ENCODE data around the gene RBKS. TPM values are rescaled to one million over a fixed set of nuclear protein-coding genes. Genes with fewer than 3 reads are reported as not detected.

Gene RBKS
- total RNA-seq, 3 donors from 2014 or later: 1.1 to 5.1 (median 2.9) TPM

- Histone ChIP-seq H3K9me3 (no peaks in the 10 kb centered on the region), H3K4me1 (peaks cover 0 to 5% of the 10 kb centered on the region in 2 donors), H3K36me3 (no peaks in the 10 kb centered on the region), H3K4me3 (no peak overlapping the region), H3K27me3 (no peaks in the 10 kb centered on the region), H3K27ac (peak overlapping the region in 1 of 2 donors; percentile 51)
- TF ChIP-seq CTCF (IDR thresholded peaks at IDR 0.05) (no peak), POLR2A (IDR thresholded peaks at IDR 0.05) (no peak), POLR2AphosphoS5 (IDR thresholded peaks at IDR 0.05) (no peak)
- intact Hi-C loops (cut with DNase I; ENCODE audit: low total_unique reads): no loop called here
- DNase-seq (ENCODE audit: low spot score in 2 of 2): no peak
Observed at GRCh38 chr2:27738349-27739057, 151.7 kb downstream of the RBKS start.

DNA sequence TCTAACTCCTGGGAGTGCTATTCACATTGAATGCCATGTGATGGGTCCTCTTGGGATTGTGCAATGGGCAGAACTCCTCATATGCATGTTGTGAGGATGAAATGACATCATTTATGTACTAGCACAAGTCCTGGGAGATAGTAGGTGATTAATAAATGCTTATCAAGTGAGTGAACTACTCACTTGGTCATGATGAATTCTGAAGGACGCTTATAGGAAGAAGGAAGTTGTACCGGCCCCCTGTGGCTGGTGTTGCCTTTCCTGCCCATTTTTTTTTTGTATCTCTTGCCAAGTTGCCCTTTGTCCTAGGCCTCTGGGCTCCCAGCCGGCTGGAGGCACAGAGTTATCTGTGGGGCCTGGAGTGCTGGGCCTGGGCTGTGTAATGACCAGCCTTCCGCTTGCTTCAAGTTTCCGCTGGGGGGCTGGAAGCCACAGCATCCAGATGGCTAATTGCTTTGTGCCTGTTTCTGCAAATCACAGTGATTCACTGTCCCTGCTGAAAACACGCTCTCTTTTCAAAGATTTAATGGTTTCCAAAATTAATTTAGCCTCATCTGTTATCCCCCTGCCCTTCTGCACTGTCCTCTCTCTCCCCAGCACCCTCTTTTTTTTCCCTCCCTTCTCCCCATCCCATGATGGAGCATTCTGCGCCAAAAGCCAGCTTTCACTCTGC lies 152.4 kb downstream of the RBKS start:
- TF ChIP-seq CTCF (IDR thresholded peaks at IDR 0.05) (no peak), POLR2AphosphoS5 (IDR thresholded peaks at IDR 0.05) (peak in 1 of 3 donors; percentile 47)
- no peaks in the 10 kb centered on the region for H3K27me3 ChIP-seq
- no peak for DNase-seq (ENCODE audit: low spot score in 2 of 2)
- peaks cover 0 to 5% of the 10 kb centered on the region in 2 donors for H3K4me1 ChIP-seq
- intact Hi-C loops (cut with DNase I; ENCODE audit: low total_unique reads): no loop called here
- no peaks in the 10 kb centered on the region for H3K36me3 ChIP-seq
- H3K27ac ChIP-seq: peak overlapping the region in 1 of 2 donors; percentile 92
- H3K9me3 ChIP-seq: no peaks in the 10 kb centered on the region
- H3K4me3 ChIP-seq: no peak overlapping the region

GRCh38 chr2:27736890-27737204 lies 153.3 kb downstream of the RBKS start:
- Histone ChIP-seq H3K9me3 (no peaks in the 10 kb centered on the region), H3K36me3 (no peaks in the 10 kb centered on the region), H3K27ac (peak overlapping the region; percentile 89 to 92), H3K4me1 (peaks cover 0 to 5% of the 10 kb centered on the region in 2 donors), H3K4me3 (no peak overlapping the region), H3K27me3 (no peaks in the 10 kb centered on the region)
- TF ChIP-seq CTCF (IDR thresholded peaks at IDR 0.05) (no peak), POLR2A (IDR thresholded peaks at IDR 0.05) (no peak), POLR2AphosphoS5 (IDR thresholded peaks at IDR 0.05) (no peak)
- DNase-seq (ENCODE audit: low spot score in 2 of 2): no peak
- intact Hi-C loops (cut with DNase I; ENCODE audit: low total_unique reads): no loop called here

GRCh38 chr2:27736031-27736889 lies 153.9 kb downstream of the RBKS start:
- Histone ChIP-seq H3K4me3 (peak overlapping the region; percentile 37 to 66 (median 57)), H3K9me3 (no peaks in the 10 kb centered on the region), H3K27ac (peak overlapping the region; percentile 89 to 92), H3K36me3 (no peaks in the 10 kb centered on the region), H3K27me3 (no peaks in the 10 kb centered on the region), H3K4me1 (peaks cover 0 to 5% of the 10 kb centered on the region in 2 donors)
- intact Hi-C loops (cut with DNase I; ENCODE audit: low total_unique reads): no loop called here
- DNase-seq (ENCODE audit: low spot score in 2 of 2): no peak
- TF ChIP-seq CTCF (IDR thresholded peaks at IDR 0.05): no peak
- TF ChIP-seq POLR2AphosphoS5 (IDR thresholded peaks at IDR 0.05): no peak
- TF ChIP-seq POLR2A (IDR thresholded peaks at IDR 0.05): no peak

All from breast epithelium (tissue), 4 donors.